GM10847 (cell line): ENCODE data around the gene IGSF9.

ENCODE experiments used
- POLR2A ChIP-seq: IDR thresholded peaks from 2 replicates; pipeline ENCODE4 v1.6.1; 2011; ENCODE audit not compliant: insufficient read length; ENCODE audit errors: extremely low read depth

The IGSF9 gene

DNA sequence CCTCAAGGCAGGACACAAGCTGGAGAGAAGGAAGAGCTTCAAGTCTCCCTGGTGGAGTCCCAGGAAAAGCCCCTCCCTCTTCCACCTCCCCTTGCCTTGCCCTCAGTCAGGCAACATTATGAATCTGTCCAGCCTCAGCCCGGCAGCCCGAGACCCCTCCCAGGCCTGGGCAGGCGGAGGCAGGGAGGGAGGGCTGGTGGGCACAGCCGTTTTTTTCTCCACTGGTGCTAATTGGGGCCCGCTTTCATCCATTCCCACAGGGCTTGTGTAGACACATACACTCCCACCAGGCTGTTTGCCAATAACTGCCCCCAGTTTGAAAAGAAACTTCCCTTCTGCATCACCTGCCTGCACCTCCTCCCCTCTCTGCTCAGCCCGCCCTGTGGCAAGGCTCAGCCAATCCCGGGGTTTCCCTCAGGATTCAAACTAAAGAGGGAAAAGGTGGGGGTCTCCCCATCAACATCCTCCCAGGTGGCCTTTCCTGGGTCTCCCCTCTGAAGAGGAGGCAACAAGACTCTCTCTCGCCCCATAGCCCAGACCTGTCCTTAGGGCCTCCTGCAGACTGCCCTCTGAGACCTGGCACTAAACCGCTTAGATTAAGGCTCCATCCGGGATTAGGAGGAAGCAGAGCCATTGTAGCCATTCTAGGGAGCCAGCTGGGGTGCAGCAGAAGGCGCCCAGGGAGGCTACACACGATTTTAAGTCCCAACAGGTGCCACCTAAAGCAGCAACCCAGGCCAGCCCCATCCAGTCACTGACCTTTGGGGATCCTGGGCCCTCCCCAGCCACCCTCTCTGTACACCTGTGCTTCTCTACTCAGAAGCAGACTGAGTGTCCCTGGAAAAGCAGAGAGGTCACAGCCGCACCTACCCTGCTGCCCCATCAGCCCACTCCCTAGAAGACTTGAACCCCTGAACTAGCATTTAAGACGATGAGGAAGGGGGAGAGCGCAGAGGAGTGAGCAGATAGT lies 3.5 kb downstream of the IGSF9 start:
- no peak for TF ChIP-seq POLR2A

DNA sequence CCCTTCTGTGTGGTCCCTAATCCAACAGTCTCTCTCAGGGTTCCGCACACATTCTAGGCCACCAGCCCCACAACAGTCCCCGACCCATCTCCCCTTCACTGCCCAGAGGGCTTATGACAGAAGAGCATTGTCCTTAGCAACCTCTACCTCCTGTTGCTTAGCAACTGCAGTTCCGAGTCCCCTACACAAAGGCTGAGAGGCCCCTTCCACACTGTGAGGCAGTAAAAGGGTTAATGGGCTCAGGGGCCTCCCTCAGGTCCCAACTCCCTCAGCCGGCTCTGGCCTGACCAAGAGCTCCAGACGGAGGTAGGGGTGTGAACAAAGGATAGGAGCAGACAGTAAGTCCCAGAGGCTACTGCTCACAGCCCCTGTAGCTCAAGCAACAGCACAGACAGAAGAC lies 4.3 kb downstream of the IGSF9 start:
- no peak for TF ChIP-seq POLR2A

DNA sequence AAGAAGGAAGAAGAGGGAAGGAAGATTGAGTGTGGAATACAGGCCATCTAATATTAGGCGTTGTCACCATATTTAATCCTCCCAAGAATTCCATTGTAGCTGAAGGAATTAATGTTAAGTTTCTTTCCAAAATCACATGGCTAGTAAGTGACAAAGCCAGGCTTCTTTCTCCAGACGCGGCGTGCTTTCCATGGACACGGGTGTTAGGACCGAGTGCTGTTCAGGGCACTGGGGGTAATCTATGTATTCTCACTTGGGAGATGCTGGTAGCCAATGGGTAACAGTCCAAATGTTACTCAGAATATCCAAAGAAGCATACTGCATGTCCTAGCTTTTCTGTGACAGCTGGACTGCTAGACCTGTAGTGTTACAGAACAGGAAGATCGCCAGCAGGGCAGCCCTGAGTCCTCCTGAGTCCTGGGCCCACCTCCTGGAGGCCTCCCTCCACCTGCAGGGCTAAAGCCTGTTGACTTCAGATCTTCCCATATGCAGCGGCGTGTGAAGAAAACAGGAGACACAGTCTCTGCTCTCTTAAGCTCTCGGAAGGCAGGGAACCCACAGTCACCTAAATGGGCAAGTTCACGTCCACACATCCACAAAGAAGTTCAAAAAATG lies 5.3 kb downstream of the IGSF9 start:
- TF ChIP-seq POLR2A = no peak

DNA sequence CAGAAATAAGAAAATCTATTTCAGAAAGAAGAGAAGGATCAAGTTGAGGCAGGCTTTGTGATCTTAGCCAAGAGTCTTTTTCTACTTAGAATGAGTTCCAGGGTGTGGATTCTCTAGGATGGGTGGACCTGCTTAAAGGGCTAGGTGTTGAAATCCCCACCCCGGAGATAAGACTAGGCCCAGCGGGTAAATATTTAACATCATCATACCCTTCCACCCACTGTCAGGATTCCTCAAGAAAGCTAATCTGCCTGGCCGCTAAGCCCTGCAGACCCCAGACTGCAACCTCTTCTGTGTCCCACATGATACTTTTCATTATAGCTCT lies 5.8 kb downstream of the IGSF9 start:
- no peak for TF ChIP-seq POLR2A

DNA sequence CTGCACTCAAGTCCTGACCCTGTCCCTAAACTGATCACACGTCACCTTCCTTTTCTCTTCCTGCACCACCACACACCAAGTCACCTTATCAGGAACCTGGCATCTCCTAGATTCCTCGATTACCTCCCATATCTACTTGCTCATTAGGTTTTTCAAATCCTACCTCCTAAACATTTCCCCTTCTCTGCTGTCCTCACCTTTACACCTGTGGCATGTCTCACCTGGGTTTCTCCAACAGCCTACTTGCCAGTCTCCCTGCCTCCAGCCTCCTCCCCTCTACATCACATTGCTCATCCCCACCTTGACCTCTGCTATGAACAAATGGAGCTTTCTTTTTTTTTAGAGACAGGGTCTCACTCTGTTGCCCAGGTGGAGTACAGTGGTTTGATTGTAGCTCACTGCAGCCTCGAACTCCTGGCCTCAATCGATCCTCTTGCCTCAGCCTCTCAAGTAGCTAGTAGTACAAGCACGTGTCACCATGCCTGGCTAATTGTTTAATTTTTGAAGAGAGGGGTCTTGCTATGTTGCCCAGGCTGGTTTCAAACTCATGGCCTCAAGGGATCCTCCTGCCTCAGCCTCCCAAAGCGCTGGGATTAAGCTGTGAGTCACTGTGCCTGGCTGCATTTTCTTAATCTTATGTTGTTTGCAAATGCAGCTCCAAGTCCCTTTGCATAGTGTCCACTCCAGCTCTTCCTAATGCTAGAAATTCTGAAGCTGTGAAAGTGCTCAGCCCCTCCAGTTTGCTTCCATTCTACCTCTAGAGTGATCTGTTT lies 6.3 kb downstream of the IGSF9 start:
- no peak for TF ChIP-seq POLR2A

DNA sequence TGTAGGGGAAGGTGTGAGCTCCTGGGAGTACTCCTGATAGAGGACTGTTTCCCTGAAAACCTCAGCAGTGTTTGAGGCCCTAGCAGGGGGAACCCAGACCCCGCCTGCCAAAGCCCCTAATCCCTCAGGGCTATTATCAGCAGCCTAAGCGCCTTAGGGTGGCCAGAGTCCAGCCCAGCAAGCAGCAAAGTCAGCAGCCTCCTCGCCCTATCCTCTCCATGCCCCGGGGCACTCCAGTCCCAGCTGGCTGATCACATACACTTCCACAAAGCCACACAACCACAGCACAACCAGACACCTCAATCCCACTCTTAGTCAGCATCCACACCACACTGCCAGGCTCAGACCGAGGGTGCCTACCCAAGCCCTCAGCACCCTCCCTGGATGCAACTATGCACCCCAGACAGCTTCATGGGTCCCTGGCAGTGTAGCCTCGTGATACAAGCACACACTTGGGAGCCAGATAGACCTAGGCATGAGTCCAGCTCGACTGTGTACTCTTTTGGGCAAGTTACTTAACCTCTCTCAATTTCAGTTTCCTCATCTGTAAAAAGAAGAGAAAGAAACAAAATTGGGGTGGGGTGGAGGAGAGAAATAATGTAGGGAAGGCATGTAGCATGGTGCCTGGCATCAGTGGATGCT lies 7.1 kb downstream of the IGSF9 start:
- TF ChIP-seq POLR2A = no peak

DNA sequence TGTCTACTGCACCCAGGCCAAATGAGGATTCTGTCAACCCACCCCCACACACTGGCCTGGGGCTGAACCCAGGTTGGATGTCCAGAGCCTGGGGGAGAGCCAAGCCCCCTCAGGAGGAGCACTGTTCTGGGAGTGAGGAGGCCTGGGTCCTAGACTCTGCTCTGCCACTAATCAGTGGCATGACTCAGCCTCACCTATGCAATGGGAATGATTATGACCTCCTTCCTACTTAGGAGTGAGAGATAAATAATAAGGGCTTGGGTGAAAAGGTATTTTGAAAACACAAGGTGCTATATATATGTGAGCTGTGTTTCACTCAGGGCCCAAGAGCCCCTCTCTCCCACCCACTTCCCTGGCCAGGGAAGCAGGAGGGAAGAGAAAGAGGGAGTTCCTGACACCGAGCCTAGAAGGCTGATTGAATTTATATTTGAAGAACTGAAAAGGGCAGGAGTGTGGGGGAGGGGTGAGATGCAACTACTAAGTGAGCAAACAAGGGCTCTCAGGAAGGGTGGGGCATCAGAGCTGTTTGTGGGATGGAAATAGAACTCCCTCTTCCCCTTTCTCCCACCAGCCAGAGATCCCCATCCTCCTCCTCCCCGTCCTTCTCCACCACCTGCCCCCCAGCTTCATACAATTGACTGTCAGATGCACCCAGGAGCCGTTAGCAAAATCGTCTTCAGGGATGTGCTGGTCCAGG lies 8.2 kb downstream of the IGSF9 start:
- no peak for TF ChIP-seq POLR2A

DNA sequence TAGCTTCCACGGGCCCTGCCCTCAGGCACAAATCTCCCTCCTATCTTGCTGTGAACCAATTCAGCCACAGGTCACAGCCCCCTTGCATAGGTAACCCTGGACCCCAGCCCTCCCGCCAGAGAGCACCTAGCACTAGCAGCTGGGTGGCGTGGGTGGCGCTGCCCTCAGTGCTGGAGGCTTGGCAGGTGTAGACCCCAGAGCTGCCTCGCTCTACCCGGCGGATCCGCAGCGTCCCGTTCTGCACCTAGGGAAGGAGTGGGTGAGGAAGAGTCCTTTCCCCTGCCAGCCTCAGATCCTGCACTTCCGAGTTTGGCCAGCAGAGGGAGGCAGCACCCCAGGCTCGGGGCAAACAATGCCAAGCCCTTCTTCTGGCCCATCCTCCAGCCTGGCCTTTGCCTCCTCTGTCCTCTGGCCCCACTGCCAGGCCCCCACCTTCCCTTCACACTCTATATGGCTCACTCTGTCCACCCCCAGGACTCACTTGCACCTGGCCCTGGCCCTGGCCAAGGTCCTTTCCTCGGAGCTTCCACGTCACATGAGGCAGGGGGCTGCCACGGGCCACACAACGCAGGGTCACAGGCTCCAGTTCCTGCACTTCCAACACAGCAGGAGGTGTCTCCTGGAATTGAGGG lies 9.0 kb downstream of the IGSF9 start:
- TF ChIP-seq POLR2A = no peak

DNA sequence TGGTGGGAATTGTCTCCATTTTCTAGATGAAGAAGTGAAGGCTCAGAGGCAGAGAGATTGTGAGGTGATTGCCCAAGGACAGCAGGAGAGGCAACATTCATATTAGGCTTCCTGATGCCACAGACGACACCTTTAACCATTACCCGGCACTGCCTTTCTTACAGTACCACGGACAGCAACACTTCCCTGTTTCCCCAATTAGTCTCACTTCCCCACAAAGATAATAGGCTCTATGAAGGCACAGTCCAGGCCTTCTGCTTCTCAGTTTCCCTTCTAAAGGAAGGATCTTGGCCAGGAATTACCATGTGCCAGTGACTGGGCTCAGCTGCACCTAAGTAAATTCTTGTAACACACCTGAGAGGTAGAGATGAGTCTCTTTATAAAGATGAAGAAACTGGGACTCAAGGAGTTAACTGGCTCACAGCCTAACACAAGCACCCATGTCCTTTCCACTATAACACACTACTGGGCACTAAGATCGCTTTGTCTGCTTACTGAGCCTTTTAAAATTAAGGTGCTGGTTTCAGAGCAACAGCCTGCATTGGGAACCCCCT lies 9.6 kb downstream of the IGSF9 start:
- no peak for TF ChIP-seq POLR2A

DNA sequence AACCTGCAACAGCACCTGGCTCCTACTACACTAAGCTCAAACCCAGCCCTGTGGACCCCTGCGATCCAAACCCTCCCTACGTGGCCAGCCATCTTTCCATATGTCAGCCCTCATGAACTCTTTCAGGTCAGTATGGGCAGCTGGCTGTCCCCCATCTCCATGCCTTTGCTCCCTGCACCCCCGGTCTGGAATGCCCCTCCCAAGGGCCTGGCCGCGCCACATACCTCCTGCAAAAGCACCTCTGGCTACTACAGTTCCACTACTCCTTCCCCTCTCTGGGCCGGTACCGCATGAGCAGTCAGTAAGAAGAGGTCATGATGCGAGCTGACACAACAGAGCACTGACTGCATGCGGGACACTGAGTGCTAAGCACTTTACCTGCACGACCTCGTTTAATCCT lies 10.1 kb downstream of the IGSF9 start:
- no peak for TF ChIP-seq POLR2A

DNA sequence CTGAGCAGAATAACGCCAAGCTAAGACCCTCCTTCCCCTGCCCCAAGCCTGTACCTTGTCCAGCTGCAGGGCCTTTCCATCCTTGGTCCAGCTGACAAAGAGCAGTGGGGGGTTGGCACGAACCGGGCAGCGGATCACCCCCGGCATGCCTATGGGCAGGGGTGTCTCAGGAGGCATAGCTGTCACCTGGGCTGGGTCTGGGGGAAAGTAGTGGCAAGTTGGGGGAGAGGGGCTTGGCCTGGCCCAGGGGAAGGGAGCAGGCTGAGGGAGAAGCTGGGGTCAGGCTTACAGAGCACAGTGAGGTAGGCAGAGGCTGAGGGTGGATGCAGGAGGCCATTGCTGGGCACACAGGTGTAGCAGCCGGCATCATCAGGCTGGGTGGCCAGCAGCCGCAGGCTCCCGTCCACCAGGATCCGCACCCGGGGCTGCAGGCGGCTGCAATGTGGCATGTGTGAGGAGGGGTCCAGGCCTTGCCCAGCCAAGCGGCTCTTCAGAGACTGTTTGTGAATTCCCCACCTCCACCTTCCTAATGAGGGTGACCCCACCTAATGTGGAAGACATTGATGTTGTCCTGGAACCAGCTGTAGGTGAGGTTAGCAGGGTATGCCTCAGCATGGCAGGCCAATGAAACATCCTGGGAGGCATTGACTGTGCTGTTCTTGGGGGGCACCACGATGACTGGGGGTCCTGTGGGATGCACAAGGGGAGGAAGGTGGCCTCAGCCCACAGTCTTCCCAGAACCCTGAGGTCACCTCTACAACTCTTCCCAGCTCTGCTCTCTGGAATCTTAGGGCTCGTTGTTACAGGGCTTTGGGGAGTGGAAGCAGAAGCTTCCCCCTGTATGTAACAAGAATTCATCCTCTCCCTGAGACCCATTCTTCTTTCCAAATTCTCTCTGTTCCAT lies 11.0 kb downstream of the IGSF9 start:
- no peak for TF ChIP-seq POLR2A

DNA sequence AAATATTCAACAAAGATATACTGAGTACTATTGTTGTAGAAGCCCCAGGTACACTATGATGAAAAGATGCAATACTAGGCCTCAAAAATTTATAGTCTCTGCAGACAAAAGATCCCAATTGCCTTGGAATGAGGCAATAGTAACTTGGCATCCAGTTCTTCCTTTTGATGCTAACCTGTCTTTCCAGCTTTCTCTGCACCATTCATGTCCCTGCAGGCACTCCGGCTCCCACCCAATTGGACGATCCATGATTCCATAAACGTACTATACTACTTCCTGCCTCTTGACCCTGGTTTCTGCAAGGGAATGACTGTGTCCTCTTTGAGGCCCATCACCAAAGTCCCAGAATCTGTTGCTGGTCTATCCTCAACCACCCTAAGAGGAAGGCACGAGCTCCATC lies 12.1 kb downstream of the IGSF9 start:
- TF ChIP-seq POLR2A = no peak
